Mesendoderm (in vitro differentiated cells): Measurements from ENCODE around the gene GRHL1.

ENCODE experiments used
- DNase-seq: peaks from one replicate; pipeline ENCODE4 v3.0.0; 2013
- H2AK5ac ChIP-seq: 2 replicates; pipeline ENCODE4 v1.6.1; 2013; ENCODE audit warnings: low read length, inconsistent platforms
- H2BK120ac ChIP-seq: 2 replicates; pipeline ENCODE4 v1.6.1; 2013; ENCODE audit warnings: low read depth, mild to moderate bottlenecking, low read length, moderate library complexity, mixed read lengths
- H2BK15ac ChIP-seq: replicated peaks from 2 replicates; pipeline ENCODE4 v1.6.1; 2013; ENCODE audit warnings: low read depth, mild to moderate bottlenecking, moderate library complexity
- H2BK5ac ChIP-seq: 2 replicates; pipeline ENCODE4 v1.6.1; 2013; ENCODE audit warnings: low read length, inconsistent platforms
- H3K18ac ChIP-seq: 2 replicates; pipeline ENCODE4 v1.6.1; 2013; ENCODE audit warnings: mild to moderate bottlenecking, low read length, mixed read lengths
- H3K23ac ChIP-seq: one replicate; pipeline ENCODE4 v1.6.1; 2013; ENCODE audit warnings: low read length
- H3K27ac ChIP-seq: 2 replicates; pipeline ENCODE4 v1.5.1; 2013; ENCODE audit warnings: low read depth, mild to moderate bottlenecking, inconsistent platforms, low read length, moderate library complexity
- H3K27me3 ChIP-seq: 2 replicates; pipeline ENCODE4 v1.6.1; 2013; ENCODE audit warnings: low read length, control low read depth, mild to moderate bottlenecking, inconsistent platforms; ENCODE audit not compliant: insufficient read depth, poor library complexity
- H3K36me3 ChIP-seq: 2 replicates; pipeline ENCODE4 v1.6.1; 2013; ENCODE audit warnings: low read length, inconsistent platforms; ENCODE audit not compliant: control insufficient read depth, insufficient read depth
- H3K4ac ChIP-seq: one replicate; pipeline ENCODE4 v1.6.1; 2013; ENCODE audit warnings: low read depth, mild to moderate bottlenecking, low read length, moderate library complexity
- H3K4me1 ChIP-seq: 2 replicates; pipeline ENCODE4 v1.6.1; 2013; ENCODE audit warnings: low read depth, low read length, inconsistent platforms; ENCODE audit not compliant: control insufficient read depth
- H3K4me2 ChIP-seq: 2 replicates; pipeline ENCODE4 v1.6.1; 2013; ENCODE audit warnings: low read length
- H3K4me3 ChIP-seq: 2 replicates; pipeline ENCODE4 v1.5.1; 2013; ENCODE audit warnings: mild to moderate bottlenecking, low read length
- H3K56ac ChIP-seq: one replicate; pipeline ENCODE4 v1.6.1; 2013; ENCODE audit warnings: low read length
- H3K79me1 ChIP-seq: 2 replicates; pipeline ENCODE4 v1.6.1; 2013; ENCODE audit warnings: low read length, inconsistent platforms
- H3K79me2 ChIP-seq: 2 replicates; pipeline ENCODE4 v1.6.1; 2013; ENCODE audit warnings: mild to moderate bottlenecking, low read length; ENCODE audit not compliant: control insufficient read depth, insufficient read depth
- H3K9ac ChIP-seq: 2 replicates; pipeline ENCODE4 v1.6.1; 2013; ENCODE audit warnings: low read length, inconsistent platforms
- H4K5ac ChIP-seq: one replicate; pipeline ENCODE4 v1.6.1; 2013; ENCODE audit warnings: low read length
- H4K8ac ChIP-seq: one replicate; pipeline ENCODE4 v1.6.1; 2013; ENCODE audit warnings: low read depth, mild to moderate bottlenecking, control low read depth, low read length, moderate library complexity
- WGBS: extraction: QIAGEN DNeasy Blood & Tissue Kit; methylation state at CpG from one replicate; pipeline ENCODE4 v1.1.7; 2013; ENCODE audit warnings: low lambda C conversion rate, missing lambda C conversion rate; ENCODE audit not compliant: insufficient coverage; ENCODE audit errors: extremely low coverage; 5-methylcytosine and 5-hydroxymethylcytosine counted together

The GRHL1 gene

GRCh38 chr2:10007435-10007834, 55.9 kb downstream of the GRHL1 start:
- Histone ChIP-seq H3K23ac (no peak overlapping the region), H2BK15ac (no peak overlapping the region), H3K4me2 (no peak overlapping the region), H3K4me3 (no peak overlapping the region), H4K5ac (no peak overlapping the region), H2BK120ac (no peak overlapping the region), H3K79me1 (no peaks in the 10 kb centered on the region), H3K36me3 (no peaks in the 10 kb centered on the region), H2AK5ac (no peak overlapping the region), H2BK5ac (no peak overlapping the region), H3K4me1 (no peaks in the 10 kb centered on the region), H3K56ac (no peak overlapping the region), H3K27me3 (no peaks in the 10 kb centered on the region), H3K18ac (no peak overlapping the region), H4K8ac (no peak overlapping the region), H3K4ac (no peak overlapping the region), H3K9ac (no peak overlapping the region), H3K27ac (no peak overlapping the region), H3K79me2 (no peaks in the 10 kb centered on the region)
- no peak for DNase-seq
- no CpG with 5 or more reads among the region's 9 CpGs for WGBS

DNA sequence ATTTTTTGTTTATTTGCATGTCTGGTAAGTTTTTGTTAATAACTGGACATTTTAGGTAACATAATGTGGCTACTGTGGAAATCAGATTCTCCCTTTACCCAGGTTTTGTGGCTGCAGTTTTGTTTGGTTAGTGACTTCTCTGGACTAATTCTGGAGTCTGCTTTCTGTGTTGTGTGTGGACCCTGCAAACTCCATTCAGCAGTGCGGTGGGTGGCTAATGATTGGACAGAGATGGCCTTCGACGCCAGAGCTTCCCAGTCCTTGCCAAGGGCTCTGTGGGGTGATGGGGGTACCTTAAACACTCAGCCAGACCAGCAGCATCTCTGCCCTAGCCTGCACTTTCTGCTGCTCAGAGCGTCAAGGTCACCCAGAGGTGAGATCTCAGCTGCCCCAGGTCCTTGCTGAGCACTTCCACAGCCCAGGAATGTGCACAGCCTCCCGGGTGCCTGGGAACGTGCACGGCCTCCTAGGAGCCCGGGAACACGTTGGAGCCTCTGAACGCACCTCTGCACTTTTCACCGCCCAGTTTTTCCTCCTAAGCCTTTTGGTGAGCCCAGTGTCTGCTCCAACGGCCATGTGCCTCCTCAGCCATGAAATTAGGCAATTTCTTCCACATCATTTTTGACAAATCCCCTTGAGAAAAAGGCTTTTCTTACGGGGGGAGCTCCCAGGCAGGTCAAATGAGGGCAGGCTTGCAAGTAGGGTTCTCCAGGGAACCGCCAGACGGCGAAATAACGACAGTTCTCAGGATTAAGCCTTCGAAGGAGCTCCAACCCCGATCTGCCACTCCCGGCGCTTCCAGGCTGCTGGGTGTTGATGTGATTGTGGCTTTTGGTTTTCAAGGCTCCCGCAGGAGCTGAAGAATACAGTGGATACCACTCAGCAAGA, 56.7 kb downstream of the GRHL1 start:
- no peak overlapping the region for H3K4me3 ChIP-seq
- H4K8ac ChIP-seq, result no peak overlapping the region
- no peaks in the 10 kb centered on the region for H3K27me3 ChIP-seq
- no peak overlapping the region for H3K18ac ChIP-seq
- H3K4ac ChIP-seq, result no peak overlapping the region
- H2BK120ac ChIP-seq, result no peak overlapping the region
- DNase-seq, result no peak
- H3K9ac ChIP-seq, result no peak overlapping the region
- H4K5ac ChIP-seq, result no peak overlapping the region
- H2AK5ac ChIP-seq, result no peak overlapping the region
- H3K27ac ChIP-seq, result no peak overlapping the region
- no peak overlapping the region for H3K56ac ChIP-seq
- WGBS, result no CpG with 5 or more reads among the region's 22 CpGs
- H3K79me1 ChIP-seq, result no peaks in the 10 kb centered on the region
- no peak overlapping the region for H2BK5ac ChIP-seq
- no peaks in the 10 kb centered on the region for H3K36me3 ChIP-seq
- no peak overlapping the region for H3K4me2 ChIP-seq
- H2BK15ac ChIP-seq, result no peak overlapping the region
- H3K4me1 ChIP-seq, result no peaks in the 10 kb centered on the region
- no peaks in the 10 kb centered on the region for H3K79me2 ChIP-seq
- H3K23ac ChIP-seq, result no peak overlapping the region

DNA sequence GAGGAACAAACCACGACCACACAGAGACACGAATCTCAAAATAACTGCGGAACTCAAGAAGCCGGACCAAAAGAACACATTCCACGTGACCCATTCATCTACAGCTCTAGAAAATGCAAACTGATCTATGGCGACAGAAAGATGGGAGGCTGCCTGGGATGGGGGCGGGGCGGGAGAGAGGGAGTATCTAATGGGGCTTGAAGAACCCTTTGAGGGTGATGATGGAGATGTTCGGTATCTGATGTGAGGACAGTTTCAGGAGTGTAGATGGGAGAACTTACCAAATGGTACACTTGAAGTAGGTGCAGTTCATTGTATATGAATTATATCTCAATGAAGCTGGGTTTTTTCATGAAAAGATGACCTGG, 57.3 kb downstream of the GRHL1 start:
- H2BK5ac ChIP-seq, result no peak overlapping the region
- DNase-seq, result no peak
- no peak overlapping the region for H2BK120ac ChIP-seq
- no CpG with 5 or more reads among the region's 9 CpGs for WGBS
- H3K23ac ChIP-seq, result no peak overlapping the region
- no peaks in the 10 kb centered on the region for H3K36me3 ChIP-seq
- no peak overlapping the region for H3K4me2 ChIP-seq
- H3K79me2 ChIP-seq, result no peaks in the 10 kb centered on the region
- no peak overlapping the region for H3K27ac ChIP-seq
- no peak overlapping the region for H3K18ac ChIP-seq
- H2AK5ac ChIP-seq, result no peak overlapping the region
- H3K27me3 ChIP-seq, result no peaks in the 10 kb centered on the region
- no peaks in the 10 kb centered on the region for H3K79me1 ChIP-seq
- no peak overlapping the region for H3K56ac ChIP-seq
- H4K5ac ChIP-seq, result no peak overlapping the region
- H3K4ac ChIP-seq, result no peak overlapping the region
- no peak overlapping the region for H3K4me3 ChIP-seq
- H3K4me1 ChIP-seq, result no peaks in the 10 kb centered on the region
- H3K9ac ChIP-seq, result no peak overlapping the region
- H4K8ac ChIP-seq, result no peak overlapping the region
- no peak overlapping the region for H2BK15ac ChIP-seq

DNA sequence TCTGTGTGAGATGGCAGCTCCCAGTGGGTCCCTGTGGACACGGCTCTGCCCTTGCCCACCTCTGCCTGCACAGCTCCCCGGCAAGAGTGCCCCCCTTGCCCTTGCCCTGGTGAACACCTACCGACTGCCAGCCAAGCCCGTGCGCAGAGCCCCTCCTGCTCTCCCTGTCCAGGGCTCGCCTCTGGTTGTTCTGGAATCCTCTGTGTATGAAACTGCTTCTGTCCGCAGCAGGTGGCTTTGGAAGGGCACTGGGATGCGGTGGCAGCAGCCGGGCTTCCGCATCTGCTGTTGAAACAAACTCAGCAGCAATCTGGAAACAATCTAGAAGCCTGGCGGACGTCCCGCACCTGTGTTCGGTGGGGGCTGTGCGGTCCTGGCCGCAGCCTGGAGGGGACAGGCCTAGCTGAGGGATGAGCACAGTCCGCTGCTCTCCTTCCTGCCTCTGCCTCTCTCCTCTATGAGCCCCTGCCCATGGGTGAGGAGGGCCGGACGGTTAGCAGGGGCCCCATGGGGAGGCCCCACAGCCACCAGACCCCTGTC, 57.8 kb downstream of the GRHL1 start:
- DNase-seq, result no peak
- Histone ChIP-seq H3K4ac (no peak overlapping the region), H3K56ac (no peak overlapping the region), H3K27ac (no peak overlapping the region), H3K79me1 (no peaks in the 10 kb centered on the region), H2BK120ac (no peak overlapping the region), H3K18ac (no peak overlapping the region), H3K79me2 (no peaks in the 10 kb centered on the region), H3K9ac (no peak overlapping the region), H3K27me3 (no peaks in the 10 kb centered on the region), H3K4me2 (no peak overlapping the region), H2BK5ac (no peak overlapping the region), H3K36me3 (no peaks in the 10 kb centered on the region), H3K23ac (no peak overlapping the region), H3K4me3 (no peak overlapping the region), H2AK5ac (no peak overlapping the region), H3K4me1 (no peaks in the 10 kb centered on the region), H4K5ac (no peak overlapping the region), H4K8ac (no peak overlapping the region), H2BK15ac (no peak overlapping the region)
- WGBS, result no CpG with 5 or more reads among the region's 19 CpGs

DNA sequence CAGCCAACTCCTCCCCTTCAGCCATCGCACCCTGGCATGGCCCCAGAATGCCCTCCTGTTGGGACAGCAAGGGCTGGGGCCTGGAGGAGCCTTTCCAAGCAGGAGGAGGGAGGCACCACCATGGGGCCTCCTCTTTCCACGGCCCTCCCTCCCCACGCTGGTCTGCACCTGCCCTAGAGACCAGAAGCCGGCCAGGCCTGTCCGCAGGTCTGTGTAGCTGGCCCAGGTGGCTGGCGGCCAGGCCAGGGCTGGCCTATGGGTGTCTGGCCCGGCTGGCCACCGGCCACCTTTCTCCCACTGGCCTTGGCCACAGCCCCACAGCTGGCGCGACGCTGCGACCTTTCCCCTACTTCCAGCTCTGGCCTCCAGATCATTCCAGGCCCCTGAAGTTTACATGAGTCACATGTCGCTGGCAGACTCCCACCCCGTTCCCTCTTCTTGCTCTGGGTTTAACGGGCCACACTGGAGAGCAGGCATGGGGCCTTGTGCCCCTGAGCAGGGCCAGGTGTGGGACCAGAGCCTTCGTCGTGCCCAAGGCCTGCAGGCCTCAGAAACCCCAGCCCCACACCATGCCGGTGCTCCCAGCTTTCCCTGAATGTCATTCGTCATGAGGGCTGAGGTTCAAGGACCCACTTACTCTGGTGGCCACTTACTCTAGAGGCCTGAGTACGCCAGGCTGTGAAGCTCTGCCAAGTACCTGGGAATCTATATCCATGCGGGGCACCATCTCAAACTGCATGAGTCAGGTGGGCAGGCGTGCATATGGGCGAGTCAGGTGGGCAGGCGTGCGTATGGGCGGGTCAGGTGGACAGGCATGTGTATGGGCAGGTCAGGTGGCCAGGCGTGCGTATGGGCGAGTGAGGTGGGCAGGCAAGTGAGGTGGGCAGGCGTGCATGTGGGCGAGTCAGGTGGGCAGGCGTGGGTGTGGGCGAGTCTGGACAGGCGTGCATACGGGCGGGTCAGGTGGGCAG, 58.6 kb downstream of the GRHL1 start:
- Histone ChIP-seq H4K5ac (no peak overlapping the region), H3K4me2 (no peak overlapping the region), H4K8ac (no peak overlapping the region), H3K23ac (no peak overlapping the region), H3K4ac (no peak overlapping the region), H3K79me1 (no peaks in the 10 kb centered on the region), H2AK5ac (no peak overlapping the region), H3K79me2 (no peaks in the 10 kb centered on the region), H3K56ac (no peak overlapping the region), H3K27me3 (no peaks in the 10 kb centered on the region), H3K9ac (no peak overlapping the region), H2BK120ac (no peak overlapping the region), H3K4me3 (no peak overlapping the region), H3K27ac (no peak overlapping the region), H3K18ac (no peak overlapping the region), H3K36me3 (no peaks in the 10 kb centered on the region), H3K4me1 (no peaks in the 10 kb centered on the region), H2BK5ac (no peak overlapping the region), H2BK15ac (no peak overlapping the region)
- no peak for DNase-seq
- no CpG with 5 or more reads among the region's 36 CpGs for WGBS
